ENCODE data around the gene LACRT.
A peak's percentile ranks its signal among the peaks of the same experiment; 100 is the strongest.

LACRT gene

GRCh38 chr12:54631988-54632728, 2.5 kb downstream of the LACRT start:
- no peak for DNase-seq

DNA sequence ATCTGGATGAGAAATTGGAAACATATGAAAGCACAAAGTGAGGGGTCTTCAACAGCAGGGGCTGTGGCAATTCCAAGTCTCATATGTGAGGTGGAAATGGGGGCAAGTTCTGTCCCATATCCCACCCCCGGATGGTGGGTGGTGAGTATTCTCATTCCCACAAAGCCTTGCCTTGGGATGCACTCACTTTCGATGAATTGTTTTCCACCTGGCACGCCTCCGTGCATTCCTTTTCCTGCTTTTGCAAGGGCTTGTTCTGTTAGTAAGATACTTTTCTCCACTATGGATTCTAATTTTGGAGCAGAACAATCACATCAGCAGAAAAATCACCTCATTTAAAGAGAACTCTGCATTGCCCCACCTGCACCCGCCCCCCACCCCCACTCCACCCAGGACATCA, 3.1 kb downstream of the LACRT start:
- no peak for DNase-seq

GRCh38 chr12:54629925-54630324, 4.8 kb downstream of the LACRT start:
- no peak for DNase-seq

GRCh38 chr12:54628186-54628846, 6.4 kb downstream of the LACRT start:
- no peak for DNase-seq

DNA sequence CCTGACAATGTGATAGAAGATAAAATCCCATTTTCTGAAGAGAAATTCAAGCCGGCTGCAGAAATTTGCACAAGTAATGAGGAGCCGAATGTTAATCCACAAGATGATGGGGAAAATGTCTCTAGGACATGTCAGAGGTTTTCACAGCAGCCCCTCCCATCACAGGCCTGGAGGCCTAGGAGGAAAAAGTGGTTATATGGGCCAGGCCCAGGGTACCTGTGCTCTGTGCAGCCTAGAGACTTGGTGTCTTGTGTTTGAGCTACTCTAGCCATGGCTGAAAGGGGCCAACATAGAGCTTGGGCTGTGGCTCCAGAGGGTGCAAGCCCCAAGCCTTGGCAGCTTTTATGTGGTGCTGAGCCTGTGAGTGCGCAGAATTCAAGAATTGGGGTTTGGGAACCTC, 7.4 kb downstream of the LACRT start:
- DNase-seq = no peak

DNA sequence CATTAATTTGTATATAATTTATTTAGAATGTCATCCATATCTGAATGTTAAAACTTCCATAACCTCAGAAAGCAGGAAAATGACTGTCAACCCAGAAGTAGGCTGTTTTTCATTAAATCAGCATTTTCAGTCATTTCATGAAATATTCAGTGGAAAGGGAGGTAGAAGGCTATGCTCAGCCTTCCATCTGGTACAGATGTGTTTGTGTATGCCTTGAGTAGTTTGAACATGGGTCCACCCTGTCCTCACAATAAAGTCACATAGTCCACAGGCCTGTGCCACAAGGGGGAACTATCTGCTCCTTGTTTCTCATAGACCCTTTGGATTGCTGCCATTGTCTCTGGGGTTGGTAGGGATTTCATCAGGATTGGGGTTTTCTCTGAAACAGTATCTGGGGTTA, 9.1 kb downstream of the LACRT start:
- no peak for DNase-seq

DNA sequence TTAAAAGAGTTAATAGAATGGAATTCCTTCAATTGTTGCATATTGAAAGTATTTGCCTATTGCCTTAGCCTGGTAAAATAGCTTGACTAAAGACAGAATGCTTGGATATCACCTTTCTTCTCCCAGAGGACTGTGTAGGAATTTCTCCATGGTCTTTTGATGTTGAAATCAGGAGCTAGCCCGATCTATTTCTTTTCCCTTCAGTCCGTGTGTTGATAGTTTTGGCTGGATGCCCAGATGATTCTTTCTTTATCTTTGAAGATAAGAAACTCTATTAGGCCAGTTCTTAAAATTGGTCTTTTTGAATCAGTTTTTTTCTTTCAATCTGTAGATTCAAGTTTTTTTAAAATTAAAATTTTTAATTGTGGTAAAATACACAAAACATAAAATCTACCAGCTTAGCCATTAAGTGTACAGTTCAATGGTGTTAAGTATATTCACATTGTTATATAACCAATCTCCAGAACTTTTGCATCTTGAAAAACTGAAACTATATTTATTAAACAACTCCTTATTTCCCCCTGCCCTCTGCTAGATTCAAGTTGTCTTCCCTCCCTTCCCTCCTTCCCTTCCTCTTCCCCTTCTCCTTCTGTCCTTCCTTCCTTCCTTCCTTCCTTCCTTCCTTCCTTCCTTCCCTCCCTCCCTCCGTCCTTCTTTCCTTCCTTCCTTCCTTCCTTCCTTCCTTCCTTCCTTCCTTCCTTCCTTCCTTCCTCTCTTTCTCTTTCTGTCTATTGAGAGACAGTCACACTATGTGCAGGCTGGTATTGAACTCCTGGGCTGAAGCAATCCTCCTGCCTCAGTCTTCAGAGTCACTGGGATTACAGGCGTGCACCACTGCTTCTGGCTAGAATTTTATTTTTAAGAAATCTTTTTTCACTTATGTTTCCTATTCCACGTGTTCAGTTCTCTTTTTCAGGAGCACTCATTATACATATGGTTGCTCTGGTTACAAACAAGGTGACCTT, 10.1 kb downstream of the LACRT start:
- DNase-seq = no peak

DNA sequence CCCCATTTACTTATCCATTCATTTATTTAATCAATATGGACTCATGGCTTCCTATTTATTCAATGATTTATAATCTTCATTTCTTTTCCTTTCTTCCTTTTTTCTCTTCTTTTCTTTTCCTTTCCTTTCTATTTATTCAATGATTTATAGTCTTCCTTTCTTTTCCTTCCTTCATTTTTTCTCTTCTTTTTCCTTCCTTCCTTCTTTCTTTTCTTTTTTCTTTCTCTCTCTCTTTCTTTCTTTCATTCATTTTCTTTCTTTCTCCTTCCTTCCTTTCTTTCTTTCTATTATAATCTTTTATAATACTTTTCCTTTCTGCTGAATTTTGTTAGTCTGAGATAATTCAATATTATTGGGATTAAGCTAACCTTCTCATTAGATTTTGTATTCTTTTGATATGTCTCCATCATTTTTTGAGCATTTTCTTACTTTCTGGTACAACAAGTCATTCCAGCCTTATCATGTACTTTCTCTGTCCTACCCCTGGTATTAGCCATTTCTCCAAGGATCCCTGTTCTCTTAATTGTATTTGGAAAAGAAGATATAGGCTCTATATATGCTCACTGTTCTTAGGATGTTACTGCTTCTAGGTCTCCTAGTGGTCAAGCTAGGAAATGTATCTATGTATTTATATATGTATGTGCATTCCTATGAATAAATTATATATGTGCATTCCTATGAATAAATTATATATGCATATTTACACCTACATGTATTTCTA, 12.1 kb downstream of the LACRT start:
- no peak for DNase-seq

- no peak for DNase-seq
These were observed 17.6 kb downstream of the LACRT start for GRCh38 chr12:54616933-54617680.

DNA sequence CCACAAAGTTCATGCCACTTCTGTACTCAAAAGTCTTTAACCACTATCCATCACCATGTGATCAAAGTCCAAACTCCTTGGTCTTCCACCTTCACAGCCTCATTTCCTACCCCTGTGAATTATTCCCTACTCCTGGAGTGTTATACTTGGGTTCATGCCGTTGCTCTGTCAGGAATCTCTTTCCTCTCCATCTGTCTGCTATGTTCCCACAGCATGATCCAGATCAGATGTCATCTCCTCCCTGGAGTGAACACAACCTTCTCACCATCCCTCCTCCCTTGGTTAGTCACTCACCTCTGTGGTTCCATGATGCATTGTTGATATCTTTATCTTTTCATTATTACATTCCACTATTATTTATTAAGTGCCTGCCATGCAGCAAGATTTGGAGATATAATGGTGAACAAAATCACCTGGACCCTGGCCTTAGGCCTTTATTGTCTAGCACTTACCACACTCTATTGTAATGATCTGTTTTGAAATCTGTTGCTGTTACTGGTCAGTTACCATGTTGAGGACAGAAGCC, 22.4 kb downstream of the LACRT start:
- no peak for DNase-seq

GRCh38 chr12:54611715-54612149, 23.0 kb downstream of the LACRT start:
- no peak for DNase-seq

- no peak for DNase-seq
These were observed 25.9 kb downstream of the LACRT start for GRCh38 chr12:54608769-54609168.

DNA sequence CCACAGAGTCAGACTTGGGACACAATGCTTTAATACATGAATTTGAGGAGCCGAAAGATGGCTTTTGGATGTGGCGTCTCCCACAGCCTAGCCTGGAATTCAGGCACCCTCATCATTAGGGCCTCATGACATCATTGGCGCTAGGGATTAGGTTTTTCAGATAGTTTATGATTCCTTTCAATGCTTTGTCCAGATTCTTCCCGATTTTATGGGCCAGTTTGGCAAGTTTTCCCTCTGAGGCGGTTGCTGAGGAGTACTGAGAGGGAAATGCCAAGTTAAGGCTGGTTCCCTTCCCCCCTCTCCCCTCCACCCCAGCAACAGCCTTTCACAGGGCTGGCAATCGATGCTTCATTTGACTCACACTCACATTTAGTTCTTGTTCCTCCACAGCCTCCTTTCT, 26.5 kb downstream of the LACRT start:
- DNase-seq = no peak

DNA sequence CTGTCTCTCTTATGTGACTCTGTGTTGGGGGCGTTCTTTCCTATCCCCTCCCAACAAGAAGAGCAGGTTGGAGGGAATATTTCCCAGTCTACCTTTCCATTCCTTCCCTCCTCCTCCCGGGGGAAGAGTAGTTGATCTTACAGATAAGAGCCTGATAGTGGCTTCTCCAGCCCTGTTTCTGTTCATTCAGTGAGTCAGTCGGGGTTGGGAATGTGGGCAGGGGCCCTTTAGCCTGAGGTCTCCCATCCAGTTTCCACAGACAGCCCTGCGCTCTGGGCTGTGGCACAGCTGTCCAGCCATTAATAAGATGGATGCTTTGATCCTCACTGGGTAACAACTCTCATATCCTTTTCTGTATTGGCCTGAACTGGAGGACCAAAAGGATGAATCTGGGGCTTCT, 28.1 kb downstream of the LACRT start:
- DNase-seq = no peak

DNA sequence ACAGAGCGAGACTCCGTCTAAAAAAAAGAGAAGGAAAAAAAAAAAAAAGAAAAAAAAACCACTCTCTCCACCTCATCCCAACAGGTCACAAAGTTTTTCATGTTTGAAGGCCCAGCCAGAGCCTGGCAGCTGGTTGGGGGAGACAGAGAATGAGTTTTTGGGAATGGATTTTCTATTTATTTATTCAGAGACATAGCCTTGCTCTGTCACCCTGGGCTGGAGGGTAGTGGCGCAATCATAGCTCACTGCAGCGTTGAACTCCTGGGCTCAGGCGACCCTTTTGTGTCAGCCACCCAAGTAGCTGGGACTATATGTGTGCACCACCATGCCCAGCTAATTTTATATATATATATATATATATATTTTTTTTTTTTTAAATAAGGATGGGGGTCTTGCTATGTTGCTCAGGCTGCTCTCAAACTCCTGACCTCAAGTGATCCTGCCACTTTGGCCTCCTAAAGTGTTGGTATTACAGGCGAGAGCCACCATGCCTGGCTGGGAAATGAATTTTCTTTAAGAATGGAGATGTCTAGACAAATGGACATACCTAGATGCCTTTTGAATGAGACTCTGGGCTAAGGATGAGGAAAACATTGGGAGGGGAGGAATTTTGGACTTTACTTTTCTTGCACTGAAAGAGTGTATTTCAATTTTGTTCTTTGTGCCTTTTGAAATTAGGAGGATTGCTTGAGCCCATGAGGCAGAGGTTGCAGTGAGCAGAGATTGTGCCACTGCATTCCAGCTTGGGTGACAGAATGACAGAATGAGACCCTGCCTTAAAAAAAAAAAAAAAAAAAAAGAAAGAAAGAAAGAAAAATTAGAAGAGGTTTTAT, 29.3 kb downstream of the LACRT start:
- no peak for DNase-seq

DNA sequence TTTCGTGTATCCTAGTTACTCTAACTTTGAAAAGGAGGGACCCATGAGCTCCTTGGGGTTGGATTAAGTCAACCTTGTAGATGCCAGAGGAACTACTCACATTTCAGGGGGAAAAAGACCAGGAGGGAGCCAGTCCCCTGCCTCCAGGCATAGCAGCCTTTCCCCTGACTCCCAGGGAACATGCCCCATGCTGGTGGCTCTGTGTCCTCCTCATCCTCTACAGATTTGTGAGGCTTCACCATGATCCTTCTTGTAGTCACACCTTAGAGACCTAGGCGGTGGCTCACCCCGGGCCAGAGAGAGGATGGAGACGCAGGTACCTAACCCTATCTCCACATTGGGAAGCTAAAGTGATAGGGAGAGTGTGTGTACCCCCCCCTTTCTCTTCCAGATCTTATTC, 30.3 kb downstream of the LACRT start:
- DNase-seq = no peak

- no peak for DNase-seq
These were observed 30.8 kb downstream of the LACRT start for GRCh38 chr12:54603872-54604271.

- peak; percentile 43 for DNase-seq
These were observed 31.4 kb downstream of the LACRT start for GRCh38 chr12:54603173-54603814.

DNA sequence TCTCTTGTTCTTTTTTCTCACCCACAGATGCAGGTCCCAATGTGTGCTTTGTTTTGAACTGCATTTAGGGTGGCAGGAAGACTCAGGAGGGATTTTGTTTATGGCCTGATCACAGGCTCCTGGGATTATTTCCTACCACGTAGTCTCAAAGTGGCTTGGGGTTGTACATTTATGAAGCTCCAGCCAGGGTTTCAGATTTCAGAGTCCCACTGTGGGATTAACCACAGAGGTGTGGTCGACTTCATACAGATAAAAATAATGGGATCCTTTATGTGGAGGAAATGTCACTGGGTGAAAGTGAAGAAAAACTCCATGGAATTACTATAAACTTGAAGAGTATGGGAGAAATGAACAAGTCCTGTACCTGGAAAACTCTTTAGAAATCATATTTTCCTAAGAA, 32.0 kb downstream of the LACRT start:
- no peak for DNase-seq

DNA sequence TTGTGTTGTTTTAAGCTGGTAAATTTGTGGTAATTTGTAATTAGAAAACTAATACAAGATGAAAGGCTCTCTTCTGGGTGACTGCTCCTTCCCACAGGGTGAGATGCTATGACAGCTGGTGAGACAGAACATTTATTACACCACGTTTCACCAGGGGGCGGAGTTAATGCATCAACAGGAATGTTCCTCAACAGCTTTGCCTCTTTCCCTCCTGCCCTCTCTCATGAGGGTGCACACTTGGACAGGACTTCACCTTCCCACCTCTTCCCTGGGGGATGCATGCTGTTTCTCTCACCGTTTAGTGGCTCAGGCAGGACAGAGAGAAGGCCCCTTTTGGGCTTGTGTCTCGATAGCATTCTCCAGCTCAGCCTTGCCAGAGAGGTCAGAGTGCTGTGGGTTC, 32.9 kb downstream of the LACRT start:
- DNase-seq = no peak

Measured in effector CD4-positive, alpha-beta T cell (primary cell).